GM12878 (cell line): ENCODE data around the gene ARHGAP22.

ENCODE experiments used
- FOXK2 ChIP-seq: fragments of 450-650 bp; IDR thresholded peaks from 2 replicates; pipeline ENCODE4 v1.6.1; 2017; ENCODE audit warnings: mild to moderate bottlenecking, moderate library complexity
- GABPA ChIP-seq: IDR thresholded peaks from 2 replicates; pipeline ENCODE4 v1.6.1; 2014; ENCODE audit warnings: antibody characterized with exemption, low read depth, mild to moderate bottlenecking, inconsistent platforms
- POLR2A ChIP-seq: IDR thresholded peaks from 2 replicates; pipeline ENCODE4 v1.6.1; 2011; ENCODE audit warnings: low read depth, mild to moderate bottlenecking, low read length
- TAF1 ChIP-seq: IDR thresholded peaks from 2 replicates; pipeline ENCODE4 v1.6.1; 2011; ENCODE audit warnings: mild to moderate bottlenecking, low read depth, low read length, borderline replicate concordance
- WRNIP1 ChIP-seq: IDR thresholded peaks from 2 replicates; pipeline ENCODE4 v1.6.1; 2011; ENCODE audit warnings: low read depth, low read length, improper control_type of control experiment, borderline replicate concordance
- ZNF24 ChIP-seq: fragments of 450-650 bp; IDR thresholded peaks from 2 replicates; pipeline ENCODE4 v1.6.1; 2017; ENCODE audit warnings: antibody characterized with exemption, mild to moderate bottlenecking
- TF ChIP-seq, protein P1 (sequence below), 3 experiments: IDR thresholded peaks in 2 of 3; conservative IDR thresholded peaks in 1 of 3; 2 replicates each; pipeline ENCODE4 v1.5.1; 2011; ENCODE audit warnings: low read depth in 3 of 3, low read length in 3 of 3, mild to moderate bottlenecking in 3 of 3, control low read depth in 2 of 3, moderate library complexity in 2 of 3, inconsistent platforms in 1 of 3, mixed read lengths in 1 of 3; ENCODE audit not compliant: control insufficient read depth in 2 of 3, insufficient read depth in 1 of 3; ENCODE audit errors: extremely low read depth in 1 of 3
- TF ChIP-seq, protein P2 (sequence below): fragments of 450-650 bp; formaldehyde crosslinking; IDR thresholded peaks from 2 replicates; pipeline ENCODE4 v1.4.0; 2020; ENCODE audit warnings: mild to moderate bottlenecking, moderate library complexity

DNA sequence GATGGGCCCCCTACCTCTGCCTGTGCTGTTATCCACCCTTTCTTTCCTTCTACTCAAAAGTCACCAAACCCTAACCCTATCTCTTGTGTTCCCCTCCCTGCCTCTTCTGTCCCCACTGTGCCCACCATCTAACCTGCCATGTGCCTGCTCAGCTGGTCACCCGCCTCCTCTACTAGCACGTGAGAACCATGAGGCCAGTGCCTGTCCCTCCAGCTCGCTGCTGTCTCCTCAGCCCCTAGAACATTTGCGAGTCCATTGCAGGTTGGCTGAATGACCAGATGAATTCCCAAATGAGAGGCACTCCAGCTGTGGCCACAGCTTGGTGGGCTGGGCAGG, 129.0 kb downstream of the ARHGAP22 start:
- no peak for TF ChIP-seq POLR2A
- no peak for TF ChIP-seq TAF1
- TF ChIP-seq WRNIP1 = no peak
- no peak for TF ChIP-seq GABPA
- no peak for TF ChIP-seq FOXK2
- TF ChIP-seq, protein P1, sequence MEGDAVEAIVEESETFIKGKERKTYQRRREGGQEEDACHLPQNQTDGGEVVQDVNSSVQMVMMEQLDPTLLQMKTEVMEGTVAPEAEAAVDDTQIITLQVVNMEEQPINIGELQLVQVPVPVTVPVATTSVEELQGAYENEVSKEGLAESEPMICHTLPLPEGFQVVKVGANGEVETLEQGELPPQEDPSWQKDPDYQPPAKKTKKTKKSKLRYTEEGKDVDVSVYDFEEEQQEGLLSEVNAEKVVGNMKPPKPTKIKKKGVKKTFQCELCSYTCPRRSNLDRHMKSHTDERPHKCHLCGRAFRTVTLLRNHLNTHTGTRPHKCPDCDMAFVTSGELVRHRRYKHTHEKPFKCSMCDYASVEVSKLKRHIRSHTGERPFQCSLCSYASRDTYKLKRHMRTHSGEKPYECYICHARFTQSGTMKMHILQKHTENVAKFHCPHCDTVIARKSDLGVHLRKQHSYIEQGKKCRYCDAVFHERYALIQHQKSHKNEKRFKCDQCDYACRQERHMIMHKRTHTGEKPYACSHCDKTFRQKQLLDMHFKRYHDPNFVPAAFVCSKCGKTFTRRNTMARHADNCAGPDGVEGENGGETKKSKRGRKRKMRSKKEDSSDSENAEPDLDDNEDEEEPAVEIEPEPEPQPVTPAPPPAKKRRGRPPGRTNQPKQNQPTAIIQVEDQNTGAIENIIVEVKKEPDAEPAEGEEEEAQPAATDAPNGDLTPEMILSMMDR (IDR thresholded peaks at IDR 0.05 in 2 of 3, conservative IDR thresholded peaks at IDR 0.05 in 1 of 3; ENCODE audit: control insufficient read depth in 2 of 3, extremely low read depth in 1 of 3, insufficient read depth in 1 of 3, low read depth in 3 of 3, low read length in 3 of 3) = no peak
- no peak for TF ChIP-seq ZNF24
- TF ChIP-seq, protein P2, sequence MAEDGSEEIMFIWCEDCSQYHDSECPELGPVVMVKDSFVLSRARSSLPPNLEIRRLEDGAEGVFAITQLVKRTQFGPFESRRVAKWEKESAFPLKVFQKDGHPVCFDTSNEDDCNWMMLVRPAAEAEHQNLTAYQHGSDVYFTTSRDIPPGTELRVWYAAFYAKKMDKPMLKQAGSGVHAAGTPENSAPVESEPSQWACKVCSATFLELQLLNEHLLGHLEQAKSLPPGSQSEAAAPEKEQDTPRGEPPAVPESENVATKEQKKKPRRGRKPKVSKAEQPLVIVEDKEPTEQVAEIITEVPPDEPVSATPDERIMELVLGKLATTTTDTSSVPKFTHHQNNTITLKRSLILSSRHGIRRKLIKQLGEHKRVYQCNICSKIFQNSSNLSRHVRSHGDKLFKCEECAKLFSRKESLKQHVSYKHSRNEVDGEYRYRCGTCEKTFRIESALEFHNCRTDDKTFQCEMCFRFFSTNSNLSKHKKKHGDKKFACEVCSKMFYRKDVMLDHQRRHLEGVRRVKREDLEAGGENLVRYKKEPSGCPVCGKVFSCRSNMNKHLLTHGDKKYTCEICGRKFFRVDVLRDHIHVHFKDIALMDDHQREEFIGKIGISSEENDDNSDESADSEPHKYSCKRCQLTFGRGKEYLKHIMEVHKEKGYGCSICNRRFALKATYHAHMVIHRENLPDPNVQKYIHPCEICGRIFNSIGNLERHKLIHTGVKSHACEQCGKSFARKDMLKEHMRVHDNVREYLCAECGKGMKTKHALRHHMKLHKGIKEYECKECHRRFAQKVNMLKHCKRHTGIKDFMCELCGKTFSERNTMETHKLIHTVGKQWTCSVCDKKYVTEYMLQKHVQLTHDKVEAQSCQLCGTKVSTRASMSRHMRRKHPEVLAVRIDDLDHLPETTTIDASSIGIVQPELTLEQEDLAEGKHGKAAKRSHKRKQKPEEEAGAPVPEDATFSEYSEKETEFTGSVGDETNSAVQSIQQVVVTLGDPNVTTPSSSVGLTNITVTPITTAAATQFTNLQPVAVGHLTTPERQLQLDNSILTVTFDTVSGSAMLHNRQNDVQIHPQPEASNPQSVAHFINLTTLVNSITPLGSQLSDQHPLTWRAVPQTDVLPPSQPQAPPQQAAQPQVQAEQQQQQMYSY (CRISPR knock-in tag) = no peak
